Neural crest cell (in vitro differentiated cells): ENCODE measurements around the gene DNAH3. TPM values are rescaled to one million over a fixed set of nuclear protein-coding genes. Genes with fewer than 3 reads are reported as not detected.

Source experiments
- DNase-seq: peaks from one replicate; pipeline ENCODE4 v3.0.0; 2021; ENCODE audit warnings: low read depth, mixed read lengths, low spot score
- H3K27ac Mint-ChIP-seq: one replicate; pipeline ENCODE4 v1.8.0; 2021; ENCODE audit warnings: mild to moderate bottlenecking, mixed read lengths; ENCODE audit not compliant: unreplicated experiment
- H3K27me3 Mint-ChIP-seq: 2 replicates; pipeline ENCODE4 v1.8.0; 2021; ENCODE audit warnings: low read depth, mild to moderate bottlenecking, mixed read lengths
- H3K36me3 Mint-ChIP-seq: 2 replicates; pipeline ENCODE4 v1.8.0; 2021; ENCODE audit warnings: low read depth, mild to moderate bottlenecking, mixed read lengths
- H3K4me1 Mint-ChIP-seq: 2 replicates; pipeline ENCODE4 v1.8.0; 2021; ENCODE audit warnings: mixed read lengths
- H3K4me3 Mint-ChIP-seq: one replicate; pipeline ENCODE4 v1.8.0; 2021; ENCODE audit warnings: mild to moderate bottlenecking, mixed read lengths
- H3K9me3 Mint-ChIP-seq: 2 replicates; pipeline ENCODE4 v1.8.0; 2021; ENCODE audit warnings: mixed read lengths
- total RNA-seq: library from RNA; stranded (reverse); gene quantifications from 2 replicates; pipeline ENCODE4 v1.2.1, GENCODE V29; 2021
- TF ChIP-seq, protein P1 (sequence below): fragments of 200-600 bp; sonication (generic); conservative IDR thresholded peaks from 2 replicates; pipeline ENCODE4 v1.5.0; 2021; ENCODE audit warnings: antibody characterized with exemption, mild to moderate bottlenecking

DNAH3 gene
- total RNA-seq, 1 donor from 2014 or later = 0.07 TPM

DNA sequence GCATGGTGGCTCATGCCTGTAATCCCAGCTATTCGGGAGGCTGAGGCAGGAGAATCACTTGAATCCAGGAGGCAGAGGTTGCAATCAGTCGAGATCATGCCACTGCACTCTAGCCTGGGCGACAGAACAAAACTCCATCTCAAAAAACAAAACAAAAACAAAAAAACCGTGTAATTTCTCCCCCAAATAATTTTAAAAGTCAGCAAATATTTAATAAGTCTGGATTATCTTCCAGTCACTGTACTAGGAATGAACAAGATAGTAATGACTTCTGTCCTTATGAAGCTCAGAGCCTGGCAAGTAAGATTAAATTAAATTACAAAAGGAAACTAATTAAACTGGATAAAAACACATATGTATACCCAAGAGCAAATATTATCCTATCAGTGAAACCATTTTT, 113.5 kb downstream of the DNAH3 start:
- Mint-ChIP-seq H3K27ac (no peak overlapping the region), H3K36me3 (no peaks in the 10 kb centered on the region), H3K27me3 (no peaks in the 10 kb centered on the region), H3K9me3 (no peaks in the 10 kb centered on the region), H3K4me1 (no peaks in the 10 kb centered on the region), H3K4me3 (no peak overlapping the region)
- no peak for DNase-seq
- TF ChIP-seq, protein P1, sequence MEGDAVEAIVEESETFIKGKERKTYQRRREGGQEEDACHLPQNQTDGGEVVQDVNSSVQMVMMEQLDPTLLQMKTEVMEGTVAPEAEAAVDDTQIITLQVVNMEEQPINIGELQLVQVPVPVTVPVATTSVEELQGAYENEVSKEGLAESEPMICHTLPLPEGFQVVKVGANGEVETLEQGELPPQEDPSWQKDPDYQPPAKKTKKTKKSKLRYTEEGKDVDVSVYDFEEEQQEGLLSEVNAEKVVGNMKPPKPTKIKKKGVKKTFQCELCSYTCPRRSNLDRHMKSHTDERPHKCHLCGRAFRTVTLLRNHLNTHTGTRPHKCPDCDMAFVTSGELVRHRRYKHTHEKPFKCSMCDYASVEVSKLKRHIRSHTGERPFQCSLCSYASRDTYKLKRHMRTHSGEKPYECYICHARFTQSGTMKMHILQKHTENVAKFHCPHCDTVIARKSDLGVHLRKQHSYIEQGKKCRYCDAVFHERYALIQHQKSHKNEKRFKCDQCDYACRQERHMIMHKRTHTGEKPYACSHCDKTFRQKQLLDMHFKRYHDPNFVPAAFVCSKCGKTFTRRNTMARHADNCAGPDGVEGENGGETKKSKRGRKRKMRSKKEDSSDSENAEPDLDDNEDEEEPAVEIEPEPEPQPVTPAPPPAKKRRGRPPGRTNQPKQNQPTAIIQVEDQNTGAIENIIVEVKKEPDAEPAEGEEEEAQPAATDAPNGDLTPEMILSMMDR = no peak

DNA sequence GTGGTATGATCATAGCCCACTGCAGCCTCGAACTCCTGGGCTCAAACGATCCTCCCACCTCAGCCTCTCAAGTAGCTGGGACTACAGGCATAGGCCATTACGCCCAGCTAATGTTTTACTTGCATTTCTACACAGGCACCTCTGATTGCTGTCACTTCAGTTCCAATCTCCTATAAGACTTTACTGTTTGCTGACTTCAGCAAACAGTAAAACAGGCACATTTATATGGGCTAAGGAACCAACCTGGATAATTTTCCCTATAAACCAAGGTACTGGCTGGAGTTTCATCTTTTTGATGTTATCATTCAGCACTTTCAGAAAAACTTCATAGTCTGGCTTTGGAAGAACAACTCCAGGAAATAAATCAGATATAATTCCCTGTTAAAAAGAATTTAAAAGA, 114.2 kb downstream of the DNAH3 start:
- no peaks in the 10 kb centered on the region for H3K27me3 Mint-ChIP-seq
- no peaks in the 10 kb centered on the region for H3K36me3 Mint-ChIP-seq
- H3K9me3 Mint-ChIP-seq = no peaks in the 10 kb centered on the region
- DNase-seq = no peak
- H3K27ac Mint-ChIP-seq = no peak overlapping the region
- H3K4me1 Mint-ChIP-seq = no peaks in the 10 kb centered on the region
- H3K4me3 Mint-ChIP-seq = no peak overlapping the region
- TF ChIP-seq, protein P1 = no peak

DNA sequence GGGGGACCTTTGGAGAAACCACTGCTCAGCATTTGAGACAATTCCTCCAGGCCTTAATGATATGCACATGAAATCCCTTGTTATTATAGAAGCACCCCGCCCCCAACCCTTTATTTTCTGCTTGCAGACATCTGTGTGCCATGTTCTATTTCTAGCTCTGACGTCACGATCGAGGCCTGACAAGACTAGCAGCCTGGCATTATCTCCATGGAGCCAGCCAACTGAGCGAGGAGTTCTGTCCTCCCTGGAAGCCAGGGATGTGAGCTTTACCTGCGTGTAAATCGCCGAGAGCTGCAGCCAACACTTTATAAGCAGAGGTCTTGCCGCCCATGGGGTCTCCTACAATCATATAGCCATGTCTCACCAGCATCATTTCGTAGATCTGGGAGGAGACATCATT, 116.9 kb downstream of the DNAH3 start:
- H3K4me1 Mint-ChIP-seq = no peaks in the 10 kb centered on the region
- DNase-seq = no peak
- no peak overlapping the region for H3K4me3 Mint-ChIP-seq
- no peaks in the 10 kb centered on the region for H3K9me3 Mint-ChIP-seq
- H3K36me3 Mint-ChIP-seq = no peaks in the 10 kb centered on the region
- H3K27ac Mint-ChIP-seq = no peak overlapping the region
- TF ChIP-seq, protein P1 = no peak
- H3K27me3 Mint-ChIP-seq = no peaks in the 10 kb centered on the region

DNA sequence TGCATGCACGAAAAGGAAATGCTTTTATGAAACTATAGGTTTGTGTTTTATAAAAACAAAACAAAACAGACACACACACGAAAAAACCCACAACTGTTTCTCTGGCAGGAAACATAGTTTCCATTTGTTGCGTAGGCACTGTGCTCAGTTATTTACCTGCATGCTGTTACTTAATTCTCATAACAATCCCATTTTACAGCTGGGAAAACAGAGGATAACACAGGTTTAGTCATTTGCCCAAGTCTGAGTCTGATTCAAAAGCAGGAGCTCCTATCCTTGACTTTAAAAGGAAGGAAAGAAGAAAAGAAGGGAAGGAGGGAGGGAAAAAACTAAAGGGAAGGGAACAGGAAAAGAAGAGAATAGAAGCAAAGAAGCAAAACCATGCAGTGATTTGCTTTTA, 117.4 kb downstream of the DNAH3 start:
- no peaks in the 10 kb centered on the region for H3K36me3 Mint-ChIP-seq
- H3K4me3 Mint-ChIP-seq = no peak overlapping the region
- H3K27ac Mint-ChIP-seq = no peak overlapping the region
- H3K9me3 Mint-ChIP-seq = no peaks in the 10 kb centered on the region
- TF ChIP-seq, protein P1 = no peak
- no peaks in the 10 kb centered on the region for H3K4me1 Mint-ChIP-seq
- no peak for DNase-seq
- H3K27me3 Mint-ChIP-seq = no peaks in the 10 kb centered on the region

DNA sequence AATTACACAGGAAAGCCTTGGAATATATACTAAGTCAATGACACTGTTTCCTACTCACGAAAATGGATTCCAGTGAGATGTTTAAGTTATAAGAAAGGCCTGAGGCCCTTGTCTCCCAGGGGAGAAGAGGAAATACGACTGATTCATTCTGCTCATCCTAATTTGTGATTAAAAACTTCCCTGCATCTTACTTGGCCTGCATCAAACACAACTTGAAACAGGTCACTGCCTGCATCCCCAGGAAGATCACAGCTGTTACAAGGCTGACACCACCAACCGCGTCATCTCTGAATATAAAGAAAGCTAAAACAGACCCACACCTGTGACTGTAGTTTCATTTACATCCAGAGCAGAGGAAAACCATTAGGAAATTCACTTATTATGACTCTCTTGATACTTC, 121.9 kb downstream of the DNAH3 start:
- H3K27me3 Mint-ChIP-seq = peaks cover 3% of the 10 kb centered on the region
- DNase-seq = no peak
- TF ChIP-seq, protein P1 = no peak
- H3K36me3 Mint-ChIP-seq = no peaks in the 10 kb centered on the region
- no peak overlapping the region for H3K4me3 Mint-ChIP-seq
- H3K27ac Mint-ChIP-seq = no peak overlapping the region
- no peaks in the 10 kb centered on the region for H3K9me3 Mint-ChIP-seq
- H3K4me1 Mint-ChIP-seq = no peaks in the 10 kb centered on the region

DNA sequence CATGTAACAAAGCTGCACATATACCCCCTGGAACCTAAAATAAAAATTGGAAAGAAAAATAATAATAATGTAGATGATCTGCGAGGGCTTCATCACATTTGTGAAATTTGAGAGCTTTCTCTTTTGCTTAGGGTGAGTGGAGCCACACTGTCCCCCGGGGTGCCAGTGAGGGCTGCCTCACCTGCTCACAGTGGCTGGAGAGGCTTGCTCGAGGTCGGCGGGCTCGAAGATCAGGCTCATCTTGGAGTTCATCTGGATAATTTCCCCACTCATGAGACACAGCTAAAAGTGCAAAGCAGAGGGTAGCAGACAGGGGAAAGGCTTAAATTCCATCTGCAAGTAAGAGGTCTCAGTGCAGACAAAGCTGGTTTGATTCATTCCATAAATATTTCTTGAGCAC, 123.8 kb downstream of the DNAH3 start:
- TF ChIP-seq, protein P1 = no peak
- no peak for DNase-seq
- no peaks in the 10 kb centered on the region for H3K4me1 Mint-ChIP-seq
- no peaks in the 10 kb centered on the region for H3K36me3 Mint-ChIP-seq
- H3K4me3 Mint-ChIP-seq = no peak overlapping the region
- H3K27me3 Mint-ChIP-seq = peaks cover 3% of the 10 kb centered on the region
- no peak overlapping the region for H3K27ac Mint-ChIP-seq
- no peaks in the 10 kb centered on the region for H3K9me3 Mint-ChIP-seq
